Bronchial epithelial cell (primary cell): ENCODE measurements around the gene ARHGAP12. TPM values are rescaled to one million over a fixed set of nuclear protein-coding genes. Genes with fewer than 3 reads are reported as not detected.
A peak's percentile ranks its signal among the peaks of the same experiment; 100 is the strongest.

ENCODE experiments used
- DNase-seq: peaks from one replicate; pipeline ENCODE4 v3.0.0-alpha.2; 2010; ENCODE audit warnings: low read depth
- FAIRE-seq: peaks from 2 replicates; lab custom pipeline; 2011; peaks lifted over from hg19 to GRCh38; lab: Jason Lieb, UNC
- H3K27me3 ChIP-seq: 2 replicates; pipeline ENCODE4 v1.5.1; 2011; ENCODE audit warnings: low read length; ENCODE audit not compliant: control insufficient read depth, insufficient read depth
- H3K36me3 ChIP-seq: 2 replicates; pipeline ENCODE4 v1.5.1; 2011; ENCODE audit warnings: low read length; ENCODE audit not compliant: control insufficient read depth, insufficient read depth
- H3K4me3 ChIP-seq: 2 replicates; pipeline ENCODE4 v1.5.1; 2011; ENCODE audit warnings: mild to moderate bottlenecking, low read depth, low read length, control low read depth
- total RNA-seq: library from RNA; depleted of rRNA; stranded (reverse); fragments of >200 nt; gene quantifications from 2 replicates; pipeline ENCODE4 v1.2.1, GENCODE V29; 2014
- TF ChIP-seq, protein P1 (sequence below): IDR thresholded peaks from 2 replicates; pipeline ENCODE4 v1.5.1; 2011; ENCODE audit warnings: mild to moderate bottlenecking, moderate library complexity, low read length, control low read depth, inconsistent platforms; ENCODE audit not compliant: insufficient read depth, severe bottlenecking

ARHGAP12 gene
- total RNA-seq, 1 donor from 2014 or later, result 30.3 TPM

DNA sequence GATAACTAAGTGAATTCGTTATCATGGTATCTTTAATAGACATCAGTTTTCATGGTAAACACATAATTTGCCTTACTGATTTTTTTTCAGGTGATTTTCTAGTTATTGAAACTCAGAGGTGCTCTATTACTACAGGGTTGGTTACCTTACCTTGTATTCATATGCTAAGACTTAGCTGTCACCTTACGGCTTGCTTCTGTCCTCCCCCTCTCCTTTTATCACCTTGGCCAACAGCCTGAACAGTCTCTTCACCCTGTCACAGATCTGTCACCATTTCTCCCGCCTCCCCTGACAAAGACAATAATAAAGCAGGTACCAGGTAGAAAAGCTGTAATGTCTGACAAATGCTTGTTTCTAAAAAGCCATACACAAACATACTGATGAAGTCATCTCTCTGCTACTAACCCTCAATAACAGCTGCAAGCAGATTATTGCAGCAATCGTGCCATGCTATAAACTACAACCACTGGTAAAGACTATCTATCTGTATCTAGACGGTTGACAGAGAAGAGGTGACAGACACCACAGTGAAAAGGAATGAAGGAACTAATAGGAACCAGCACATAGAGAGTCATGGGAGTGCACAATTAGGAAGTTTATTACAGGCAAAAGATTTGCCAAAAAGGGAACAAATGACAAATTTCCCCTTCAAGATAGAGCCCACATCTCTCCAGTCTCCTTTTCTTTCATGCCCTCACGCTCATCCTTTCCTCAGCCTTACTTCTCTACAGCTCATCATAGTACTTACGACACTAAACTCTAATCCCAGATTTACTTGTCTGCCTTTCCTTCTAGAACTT is 57.2 kb downstream of the ARHGAP12 start:
- DNase-seq, result no peak
- TF ChIP-seq, protein P1, sequence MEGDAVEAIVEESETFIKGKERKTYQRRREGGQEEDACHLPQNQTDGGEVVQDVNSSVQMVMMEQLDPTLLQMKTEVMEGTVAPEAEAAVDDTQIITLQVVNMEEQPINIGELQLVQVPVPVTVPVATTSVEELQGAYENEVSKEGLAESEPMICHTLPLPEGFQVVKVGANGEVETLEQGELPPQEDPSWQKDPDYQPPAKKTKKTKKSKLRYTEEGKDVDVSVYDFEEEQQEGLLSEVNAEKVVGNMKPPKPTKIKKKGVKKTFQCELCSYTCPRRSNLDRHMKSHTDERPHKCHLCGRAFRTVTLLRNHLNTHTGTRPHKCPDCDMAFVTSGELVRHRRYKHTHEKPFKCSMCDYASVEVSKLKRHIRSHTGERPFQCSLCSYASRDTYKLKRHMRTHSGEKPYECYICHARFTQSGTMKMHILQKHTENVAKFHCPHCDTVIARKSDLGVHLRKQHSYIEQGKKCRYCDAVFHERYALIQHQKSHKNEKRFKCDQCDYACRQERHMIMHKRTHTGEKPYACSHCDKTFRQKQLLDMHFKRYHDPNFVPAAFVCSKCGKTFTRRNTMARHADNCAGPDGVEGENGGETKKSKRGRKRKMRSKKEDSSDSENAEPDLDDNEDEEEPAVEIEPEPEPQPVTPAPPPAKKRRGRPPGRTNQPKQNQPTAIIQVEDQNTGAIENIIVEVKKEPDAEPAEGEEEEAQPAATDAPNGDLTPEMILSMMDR, result no peak
- Histone ChIP-seq H3K36me3 (no peaks in the 10 kb centered on the region), H3K27me3 (no peaks in the 10 kb centered on the region), H3K4me3 (no peak overlapping the region)
- FAIRE-seq, result no peak

DNA sequence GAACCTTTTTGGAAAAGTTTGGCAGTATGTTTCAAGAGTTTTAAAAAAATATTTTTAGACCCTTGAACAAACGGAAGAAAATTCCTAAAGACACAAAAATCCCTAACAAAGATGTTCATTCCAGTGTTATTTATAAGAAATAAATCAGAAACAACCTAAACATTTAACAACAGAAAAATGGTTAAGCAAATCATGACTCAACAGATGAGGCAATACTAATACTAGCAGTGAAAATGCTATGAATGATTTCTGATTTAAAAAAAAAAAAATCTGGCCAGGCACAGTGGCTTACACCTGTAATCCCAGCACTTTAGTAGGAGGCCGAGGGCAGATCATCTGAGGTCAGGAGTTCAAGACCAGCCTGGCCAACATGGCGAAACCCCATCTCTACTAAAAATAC is 61.0 kb downstream of the ARHGAP12 start:
- TF ChIP-seq, protein P1, result no peak
- no peak overlapping the region for H3K4me3 ChIP-seq
- FAIRE-seq (no peak), DNase-seq (peak; percentile 68)
- H3K36me3 ChIP-seq, result no peaks in the 10 kb centered on the region
- H3K27me3 ChIP-seq, result no peaks in the 10 kb centered on the region

DNA sequence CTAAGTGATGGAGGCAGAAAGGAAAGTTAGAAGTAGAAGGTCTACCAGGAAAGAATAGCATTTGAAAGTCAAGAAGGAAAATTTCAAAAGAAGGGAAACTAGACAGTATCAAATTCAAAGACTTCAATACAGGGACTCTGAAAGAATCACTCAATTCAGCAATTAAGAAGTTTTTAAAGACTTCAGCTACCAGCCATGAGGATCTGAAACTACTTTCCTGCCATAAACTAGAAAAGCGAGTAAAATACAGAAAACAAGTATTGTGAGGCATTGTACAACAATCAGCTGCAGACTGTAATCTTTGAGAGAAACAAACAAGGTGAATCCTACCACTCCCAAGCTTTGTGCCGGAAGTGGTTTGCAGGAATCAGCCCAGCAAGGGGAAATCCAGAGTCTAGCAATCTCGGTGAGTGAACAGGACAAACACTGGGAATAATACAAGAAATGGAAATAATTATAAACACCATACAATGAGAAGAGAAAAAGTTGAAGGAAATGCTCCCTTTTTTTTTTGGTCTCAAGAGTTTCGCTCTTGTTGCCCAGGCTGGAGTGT is 62.4 kb downstream of the ARHGAP12 start:
- Histone ChIP-seq H3K36me3 (no peaks in the 10 kb centered on the region), H3K27me3 (no peaks in the 10 kb centered on the region), H3K4me3 (no peak overlapping the region)
- TF ChIP-seq, protein P1, result no peak
- peak; percentile 79 for DNase-seq
- no peak for FAIRE-seq

DNA sequence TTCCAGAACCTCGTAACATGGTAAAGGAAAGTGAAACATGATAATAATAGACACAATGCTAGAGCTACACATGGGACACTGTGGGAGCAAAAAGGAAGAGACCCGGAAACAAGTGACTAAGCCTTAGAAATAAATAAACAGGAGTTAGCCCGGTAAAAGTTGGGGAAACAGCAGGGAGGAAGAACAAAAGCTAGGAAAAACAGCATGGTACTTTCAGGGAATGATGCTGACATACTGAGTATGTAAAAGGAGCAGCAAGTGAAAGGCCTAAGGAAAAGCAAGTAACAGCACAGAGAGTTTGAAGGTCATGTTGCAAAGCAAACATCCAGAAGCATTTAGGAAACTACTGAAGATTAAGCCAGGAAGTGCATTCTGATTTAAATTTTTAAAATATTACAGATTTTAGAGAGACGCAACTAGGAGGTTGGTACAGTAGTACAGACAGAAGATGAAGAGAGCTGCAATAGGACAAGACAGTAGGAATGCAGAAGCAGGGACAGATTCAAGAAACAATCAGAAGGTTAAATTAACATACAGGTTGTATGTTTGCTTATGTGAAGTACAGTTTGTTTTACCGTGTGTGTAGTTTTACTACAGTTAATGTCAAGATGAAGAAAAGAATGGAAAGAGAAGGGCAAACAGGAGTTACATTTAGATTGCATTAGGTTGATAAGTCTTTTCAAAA is 63.7 kb downstream of the ARHGAP12 start:
- TF ChIP-seq, protein P1, result no peak
- H3K36me3 ChIP-seq, result no peaks in the 10 kb centered on the region
- no peak overlapping the region for H3K4me3 ChIP-seq
- DNase-seq, result no peak
- H3K27me3 ChIP-seq, result no peaks in the 10 kb centered on the region
- no peak for FAIRE-seq

DNA sequence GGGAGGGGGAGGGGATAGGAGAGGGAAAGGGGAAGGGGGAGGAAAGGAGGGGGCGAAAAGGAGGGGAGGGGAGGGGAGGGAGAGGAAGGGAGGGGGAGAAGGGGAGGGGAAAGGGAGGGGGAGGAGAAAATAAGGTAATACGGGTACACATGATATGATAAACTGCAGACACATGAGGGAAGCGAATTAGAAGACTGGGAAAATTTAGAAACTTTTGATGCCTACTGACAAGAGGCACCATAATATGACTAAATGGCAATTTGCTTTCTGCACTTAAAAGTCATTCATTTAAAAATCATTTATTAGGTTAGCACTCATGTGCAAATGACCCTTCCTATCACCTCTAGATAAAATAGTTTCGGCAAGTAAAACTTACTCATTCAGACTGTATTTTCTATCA is 73.6 kb downstream of the ARHGAP12 start:
- Histone ChIP-seq H3K27me3 (no peaks in the 10 kb centered on the region), H3K36me3 (no peaks in the 10 kb centered on the region), H3K4me3 (no peak overlapping the region)
- TF ChIP-seq, protein P1, result no peak
- FAIRE-seq (no peak), DNase-seq (no peak)
